ENCODE data around the gene AGER.
A peak's percentile ranks its signal among the peaks of the same experiment; 100 is the strongest.

AGER gene

DNA sequence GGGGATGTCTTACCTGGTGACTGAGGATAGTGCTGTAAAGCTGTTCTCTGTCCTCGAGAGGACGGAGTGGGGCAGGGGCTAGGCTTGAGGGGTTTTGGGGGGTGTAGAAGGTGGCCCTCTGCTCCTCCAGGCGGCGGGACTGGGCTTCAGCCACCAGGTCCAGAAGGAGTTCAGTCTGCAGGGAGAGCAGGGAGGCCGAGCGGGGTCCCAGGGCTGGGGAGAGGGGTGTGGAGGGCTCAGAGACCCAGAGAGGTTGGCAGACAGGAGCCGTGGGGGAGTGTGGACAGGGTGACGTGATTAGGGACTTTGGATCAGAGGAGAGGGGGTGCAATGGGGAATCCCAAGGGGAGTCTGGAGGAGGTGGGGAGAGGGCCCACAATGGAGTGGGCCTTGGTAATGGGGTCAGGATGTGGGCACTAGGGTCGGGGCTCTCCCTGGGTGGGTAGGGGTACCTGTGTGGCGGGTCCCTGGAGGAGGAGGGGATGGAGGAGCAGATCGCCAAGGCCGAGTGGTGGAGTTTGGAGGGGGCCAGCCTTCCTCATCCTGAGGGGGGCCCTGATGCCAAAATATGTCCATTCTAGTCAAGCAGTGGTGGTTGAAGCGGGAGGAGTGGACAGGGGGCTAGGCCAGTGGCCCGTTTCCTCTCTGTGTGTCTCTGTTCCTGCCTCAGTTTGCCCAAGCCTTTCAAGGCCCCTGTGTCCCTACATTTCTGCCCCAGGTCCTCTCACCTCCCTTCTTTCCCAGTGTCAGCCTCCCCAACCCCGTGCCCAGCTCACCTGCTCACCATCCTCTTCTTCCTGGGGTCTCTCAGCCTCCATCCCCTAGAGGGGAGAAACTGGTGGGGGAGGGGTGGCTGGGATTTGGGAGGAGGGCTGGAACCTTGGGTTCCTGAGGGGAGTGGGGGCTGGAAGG lies 7.9 kb upstream of the AGER start:
- H4K20me1 ChIP-seq (ENCODE audit: low read depth, low read length): no peaks in the 10 kb centered on the region
- peak overlapping the region; percentile 66 for H2AFZ ChIP-seq (ENCODE audit: low read depth, low read length, severe bottlenecking)
- H3K36me3 ChIP-seq (ENCODE audit: low read length): no peaks in the 10 kb centered on the region
- peak overlapping the region; percentile 87 for H3K27ac ChIP-seq (ENCODE audit: low read depth, low read length)
- peak overlapping the region; percentile 91 for H3K9ac ChIP-seq (ENCODE audit: low read length)
- H3K79me2 ChIP-seq (ENCODE audit: insufficient read depth, low read length): peaks cover 30% of the 10 kb centered on the region
- no peaks in the 10 kb centered on the region for H3K9me3 ChIP-seq (ENCODE audit: insufficient read depth, low read length)
- no peaks in the 10 kb centered on the region for H3K9me2 ChIP-seq (replicated peaks; ENCODE audit: insufficient read depth, low read length)
- H3K27me3 ChIP-seq (ENCODE audit: low read length): no peaks in the 10 kb centered on the region
- H3F3A ChIP-seq (ENCODE audit: insufficient read depth): peaks cover 40% of the 10 kb centered on the region
- H3K4me2 ChIP-seq (ENCODE audit: low read depth, low read length, poor library complexity, severe bottlenecking): peak overlapping the region; percentile 95
- no peak for TF ChIP-seq EZH2phosphoT487 (conservative IDR thresholded peaks at IDR 0.05; ENCODE audit: low read length)
- TF ChIP-seq, protein P1, sequence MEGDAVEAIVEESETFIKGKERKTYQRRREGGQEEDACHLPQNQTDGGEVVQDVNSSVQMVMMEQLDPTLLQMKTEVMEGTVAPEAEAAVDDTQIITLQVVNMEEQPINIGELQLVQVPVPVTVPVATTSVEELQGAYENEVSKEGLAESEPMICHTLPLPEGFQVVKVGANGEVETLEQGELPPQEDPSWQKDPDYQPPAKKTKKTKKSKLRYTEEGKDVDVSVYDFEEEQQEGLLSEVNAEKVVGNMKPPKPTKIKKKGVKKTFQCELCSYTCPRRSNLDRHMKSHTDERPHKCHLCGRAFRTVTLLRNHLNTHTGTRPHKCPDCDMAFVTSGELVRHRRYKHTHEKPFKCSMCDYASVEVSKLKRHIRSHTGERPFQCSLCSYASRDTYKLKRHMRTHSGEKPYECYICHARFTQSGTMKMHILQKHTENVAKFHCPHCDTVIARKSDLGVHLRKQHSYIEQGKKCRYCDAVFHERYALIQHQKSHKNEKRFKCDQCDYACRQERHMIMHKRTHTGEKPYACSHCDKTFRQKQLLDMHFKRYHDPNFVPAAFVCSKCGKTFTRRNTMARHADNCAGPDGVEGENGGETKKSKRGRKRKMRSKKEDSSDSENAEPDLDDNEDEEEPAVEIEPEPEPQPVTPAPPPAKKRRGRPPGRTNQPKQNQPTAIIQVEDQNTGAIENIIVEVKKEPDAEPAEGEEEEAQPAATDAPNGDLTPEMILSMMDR (IDR thresholded peaks at IDR 0.05; ENCODE audit: insufficient read depth, low read length, poor library complexity, severe bottlenecking): no peak
- H3K4me3 ChIP-seq (ENCODE audit: insufficient read depth, low read length, poor library complexity, severe bottlenecking): peak overlapping the region; percentile 60

DNA sequence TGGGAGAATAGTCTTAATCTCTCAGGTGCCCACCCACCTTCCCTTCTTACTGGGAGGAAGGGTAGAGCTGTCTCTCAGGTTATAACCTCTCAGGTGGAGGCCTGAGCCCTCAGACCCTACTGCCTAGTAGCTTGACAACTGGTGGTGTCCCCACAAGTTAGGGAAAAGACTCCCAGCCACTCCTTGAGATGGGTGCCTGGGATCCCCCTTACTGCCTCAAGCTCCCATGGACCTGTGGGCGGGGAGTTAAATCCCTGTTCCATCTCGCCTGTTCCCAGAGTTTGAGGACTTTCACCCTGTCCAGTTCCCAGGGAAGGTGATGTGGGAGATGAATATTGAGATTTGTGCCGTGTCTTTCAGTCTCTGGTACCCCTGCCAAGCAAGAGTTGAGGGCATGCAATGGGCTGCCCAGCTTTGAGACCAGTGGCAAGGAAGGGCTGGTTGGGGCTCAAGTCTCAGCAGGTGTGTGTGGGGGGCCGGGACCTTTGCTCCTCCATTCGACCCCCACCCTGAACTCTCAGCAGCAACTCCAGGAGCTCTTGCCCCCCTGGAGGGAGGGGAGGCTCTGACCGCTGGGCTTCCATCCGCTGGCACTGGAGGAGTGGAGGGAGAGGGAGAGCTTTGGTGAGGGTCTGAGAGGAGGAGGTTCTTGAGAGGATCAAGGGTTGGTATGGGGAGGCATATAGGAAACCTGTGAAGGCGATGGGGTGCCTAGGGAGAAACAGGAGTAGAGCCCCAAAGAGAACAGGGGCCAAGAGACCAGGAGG lies 7.0 kb upstream of the AGER start:
- H3F3A ChIP-seq (ENCODE audit: insufficient read depth): peaks cover 32% of the 10 kb centered on the region
- H3K4me2 ChIP-seq (ENCODE audit: low read depth, low read length, poor library complexity, severe bottlenecking): peak overlapping the region; percentile 95
- peak overlapping the region; percentile 87 for H3K27ac ChIP-seq (ENCODE audit: low read depth, low read length)
- peak overlapping the region; percentile 60 for H3K4me3 ChIP-seq (ENCODE audit: insufficient read depth, low read length, poor library complexity, severe bottlenecking)
- no peak overlapping the region for H2AFZ ChIP-seq (ENCODE audit: low read depth, low read length, severe bottlenecking)
- peak overlapping the region; percentile 91 for H3K9ac ChIP-seq (ENCODE audit: low read length)
- no peaks in the 10 kb centered on the region for H4K20me1 ChIP-seq (ENCODE audit: low read depth, low read length)
- peaks cover 30% of the 10 kb centered on the region for H3K79me2 ChIP-seq (ENCODE audit: insufficient read depth, low read length)
- no peaks in the 10 kb centered on the region for H3K36me3 ChIP-seq (ENCODE audit: low read length)
- TF ChIP-seq, protein P1 (IDR thresholded peaks at IDR 0.05; ENCODE audit: insufficient read depth, low read length, poor library complexity, severe bottlenecking): no peak
- TF ChIP-seq EZH2phosphoT487 (conservative IDR thresholded peaks at IDR 0.05; ENCODE audit: low read length): no peak
- no peaks in the 10 kb centered on the region for H3K9me2 ChIP-seq (replicated peaks; ENCODE audit: insufficient read depth, low read length)
- H3K9me3 ChIP-seq (ENCODE audit: insufficient read depth, low read length): no peaks in the 10 kb centered on the region
- no peaks in the 10 kb centered on the region for H3K27me3 ChIP-seq (ENCODE audit: low read length)

DNA sequence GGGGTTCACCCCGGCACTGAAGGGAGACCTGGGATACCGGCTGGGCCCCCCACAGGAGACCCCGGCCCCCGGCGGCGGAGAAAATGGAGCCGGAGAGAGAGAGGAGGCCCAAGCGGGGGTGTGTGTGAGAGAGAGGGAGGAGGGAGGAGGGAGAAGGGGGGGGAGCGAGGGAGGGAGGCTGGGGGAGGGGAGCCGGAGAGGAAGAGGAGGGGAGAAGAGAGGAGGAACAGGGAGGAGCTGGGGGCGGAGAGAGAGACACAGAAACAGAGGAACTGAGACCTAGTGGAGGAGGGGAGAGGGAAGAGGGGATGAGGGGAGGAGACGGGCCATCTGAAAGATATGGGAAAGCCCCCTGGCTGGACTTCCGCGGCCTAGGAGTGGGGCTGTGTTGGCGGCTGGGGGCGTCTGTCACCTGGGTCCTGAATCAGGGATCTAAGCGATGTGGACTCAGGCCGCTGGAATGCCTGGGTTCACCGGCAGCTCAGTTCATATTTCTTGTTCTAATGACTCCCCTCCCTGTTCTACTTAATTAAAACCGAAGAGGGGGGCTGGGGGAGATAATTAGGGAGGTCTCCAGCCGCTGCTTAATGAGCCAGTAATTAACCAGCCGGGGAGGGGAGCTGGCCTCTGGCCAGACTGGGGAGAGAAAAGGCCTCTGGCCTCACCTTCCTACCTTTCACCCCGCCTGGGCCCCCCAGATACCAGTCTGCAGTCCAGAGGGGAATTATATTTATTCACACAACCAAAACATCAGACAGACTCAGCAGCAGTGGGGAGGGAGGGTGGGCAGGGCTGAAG lies 6.2 kb upstream of the AGER start, which contains the start of gene PBX2:
TSS of gene PBX2 (minus strand) at position 149 of the 798 bp plus-strand sequence. CDS start 287 bp downstream, outside the sequence.
- peaks cover 30% of the 10 kb centered on the region for H3K79me2 ChIP-seq (ENCODE audit: insufficient read depth, low read length)
- no peaks in the 10 kb centered on the region for H4K20me1 ChIP-seq (ENCODE audit: low read depth, low read length)
- peak within 1 kb of the TSS; percentile 87 for H3K27ac ChIP-seq (ENCODE audit: low read depth, low read length)
- no peak for TF ChIP-seq EZH2phosphoT487 (conservative IDR thresholded peaks at IDR 0.05; ENCODE audit: low read length)
- TF ChIP-seq, protein P1 (IDR thresholded peaks at IDR 0.05; ENCODE audit: insufficient read depth, low read length, poor library complexity, severe bottlenecking): no peak
- peak within 1 kb of the TSS; percentile 91 for H3K9ac ChIP-seq (ENCODE audit: low read length)
- H3K4me3 ChIP-seq (ENCODE audit: insufficient read depth, low read length, poor library complexity, severe bottlenecking): peak within 1 kb of the TSS; percentile 60
- H3K4me2 ChIP-seq (ENCODE audit: low read depth, low read length, poor library complexity, severe bottlenecking): peak within 1 kb of the TSS; percentile 95
- no peaks in the 10 kb centered on the region for H3K36me3 ChIP-seq (ENCODE audit: low read length)
- no peaks in the 10 kb centered on the region for H3K9me2 ChIP-seq (replicated peaks; ENCODE audit: insufficient read depth, low read length)
- no peaks in the 10 kb centered on the region for H3K9me3 ChIP-seq (ENCODE audit: insufficient read depth, low read length)
- H2AFZ ChIP-seq (ENCODE audit: low read depth, low read length, severe bottlenecking): no peak within 1 kb of the TSS
- H3K27me3 ChIP-seq (ENCODE audit: low read length): no peaks in the 10 kb centered on the region
- peaks cover 30% of the 10 kb centered on the region for H3F3A ChIP-seq (ENCODE audit: insufficient read depth)

Measured in SU-DHL-6 (cell line).